H1 (cell line): ENCODE results near the gene NOP9. TPM values are rescaled to one million over a fixed set of nuclear protein-coding genes. Genes with fewer than 3 reads are reported as not detected.

Source experiments
- CTCF ChIA-PET: fragments of 300-600 bp; sonication (Branson Sonifier 250); formaldehyde crosslinking; loops from one replicate; lab custom pipeline; 2021; ENCODE audit not compliant: partially characterized antibody; lab: Charles Lee
- POLR2A ChIA-PET: fragments of 300-600 bp; sonication (Branson Sonifier 250); formaldehyde crosslinking; loops from one replicate; lab custom pipeline; 2021; ENCODE audit warnings: inconsistent platforms; ENCODE audit not compliant: partially characterized antibody; lab: Charles Lee
- DNase-seq, 2 experiments: peaks; one replicate each; pipeline versions ENCODE4 v3.0.0 to v3.0.0-alpha.2; 2010 to 2022; ENCODE audit warnings: low spot score in 2 of 2, low read depth in 1 of 2, mixed read lengths in 1 of 2
- FAIRE-seq: peaks from 2 replicates; lab custom pipeline; 2011; peaks lifted over from hg19 to GRCh38; lab: Jason Lieb, UNC
- H2AFZ ChIP-seq: 2 replicates; pipeline ENCODE4 v1.8.1; 2012; ENCODE audit warnings: low read length, inconsistent platforms
- H2AK5ac ChIP-seq: 2 replicates; pipeline ENCODE4 v1.6.1; 2013; ENCODE audit warnings: low read depth, low read length
- H2BK120ac ChIP-seq: replicated peaks from 2 replicates; pipeline ENCODE3; 2013; ENCODE audit warnings: low read depth, low read length, inconsistent platforms
- H2BK12ac ChIP-seq: 2 replicates; pipeline ENCODE4 v1.6.1; 2013; ENCODE audit warnings: low read depth, low read length
- H2BK15ac ChIP-seq: 2 replicates; pipeline ENCODE4 v1.6.1; 2013; ENCODE audit warnings: low read length
- H2BK20ac ChIP-seq: 2 replicates; pipeline ENCODE4 v1.6.1; 2013; ENCODE audit warnings: low read length
- H2BK5ac ChIP-seq: 2 replicates; pipeline ENCODE4 v1.6.1; 2013; ENCODE audit warnings: low read depth, low read length
- H3K14ac ChIP-seq: 2 replicates; pipeline ENCODE4 v1.6.1; 2013; ENCODE audit warnings: inconsistent platforms; ENCODE audit not compliant: insufficient read length
- H3K18ac ChIP-seq: 2 replicates; pipeline ENCODE4 v1.6.1; 2013; ENCODE audit warnings: low read length; ENCODE audit errors: extremely low read depth
- H3K23ac ChIP-seq: 2 replicates; pipeline ENCODE4 v1.6.1; 2013; ENCODE audit warnings: inconsistent platforms; ENCODE audit not compliant: insufficient read length
- H3K23me2 ChIP-seq: 2 replicates; pipeline ENCODE4 v1.6.1; 2013; ENCODE audit warnings: low read depth, low read length
- H3K27ac ChIP-seq: 2 replicates; pipeline ENCODE4 v1.6.1; 2011; ENCODE audit warnings: low read depth, low read length, inconsistent platforms
- H3K27me3 ChIP-seq, 4 experiments: replicated peaks in 1 of 4; 1 replicate in 1 of 4; 2 replicates in 3 of 4; pipeline versions ENCODE4 v1.6.1 to v1.8.1; 2011 to 2013; ENCODE audit warnings: low read length in 3 of 4, mild to moderate bottlenecking in 3 of 4, inconsistent platforms in 2 of 4, mixed read lengths in 2 of 4, moderate library complexity in 1 of 4; ENCODE audit not compliant: control insufficient read depth in 3 of 4, insufficient read depth in 3 of 4; ENCODE audit errors: extremely low read depth in 1 of 4
- H3K36me3 ChIP-seq, 4 experiments: 2 replicates each; pipeline versions ENCODE4 v1.6.1 to v1.8.1; 2011 to 2013; ENCODE audit warnings: mild to moderate bottlenecking in 4 of 4, low read length in 3 of 4, moderate library complexity in 2 of 4, control low read depth in 1 of 4, inconsistent platforms in 1 of 4; ENCODE audit not compliant: insufficient read depth in 4 of 4, control insufficient read depth in 2 of 4
- H3K4ac ChIP-seq: replicated peaks from 2 replicates; pipeline ENCODE3; 2013; ENCODE audit warnings: low read length, low read depth, mixed read lengths, inconsistent platforms; ENCODE audit not compliant: insufficient read length
- H3K4me1 ChIP-seq, 4 experiments: replicated peaks in 1 of 4; 1 replicate in 1 of 4; 2 replicates in 3 of 4; pipeline versions ENCODE4 v1.6.1 to v1.8.1; 2011 to 2013; ENCODE audit warnings: low read length in 3 of 4, inconsistent platforms in 2 of 4, mixed read lengths in 1 of 4; ENCODE audit not compliant: insufficient read depth in 4 of 4, control insufficient read depth in 3 of 4
- H3K4me2 ChIP-seq, 2 experiments: 2 replicates each; pipeline versions ENCODE4 v1.6.1 to v1.8.1; 2011 to 2013; ENCODE audit warnings: low read depth in 2 of 2, low read length in 2 of 2, control low read depth in 1 of 2, inconsistent platforms in 1 of 2, mild to moderate bottlenecking in 1 of 2; ENCODE audit not compliant: insufficient read depth in 1 of 2
- H3K4me3 ChIP-seq, 4 experiments: fragments of 200-600, 300-600 bp in 1 of 4; sonication (generic), shearing (Covaris generic), sonication (Bioruptor Twin) in 1 of 4; 2 replicates each; pipeline versions ENCODE4 v1.5.1 to v1.8.1; 2011 to 2016; ENCODE audit warnings: low read length in 4 of 4, low read depth in 3 of 4, control low read depth in 2 of 4, inconsistent platforms in 2 of 4, mild to moderate bottlenecking in 2 of 4, mixed read lengths in 1 of 4, moderate library complexity in 1 of 4; ENCODE audit not compliant: insufficient read depth in 2 of 4; ENCODE audit errors: extremely low read depth in 1 of 4
- H3K56ac ChIP-seq: replicated peaks from 2 replicates; pipeline ENCODE3; 2013; ENCODE audit warnings: low read depth, mild to moderate bottlenecking, mixed read lengths, low read length, inconsistent platforms; ENCODE audit not compliant: insufficient read length
- H3K79me1 ChIP-seq: 2 replicates; pipeline ENCODE4 v1.6.1; 2013; ENCODE audit warnings: low read depth, low read length, control low read depth
- H3K79me2 ChIP-seq, 2 experiments: 2 replicates each; pipeline versions ENCODE4 v1.6.1 to v1.8.1; 2012 to 2013; ENCODE audit warnings: low read length in 2 of 2, mild to moderate bottlenecking in 2 of 2, inconsistent platforms in 1 of 2; ENCODE audit not compliant: insufficient read depth in 2 of 2, control insufficient read depth in 1 of 2
- H3K9ac ChIP-seq, 4 experiments: replicated peaks in 1 of 4; 1 replicate in 1 of 4; 2 replicates in 3 of 4; pipeline versions ENCODE4 v1.6.1 to v1.8.1; 2011 to 2013; ENCODE audit warnings: low read depth in 3 of 4, low read length in 3 of 4, control low read depth in 2 of 4, mild to moderate bottlenecking in 2 of 4, moderate library complexity in 2 of 4, inconsistent platforms in 1 of 4; ENCODE audit errors: extremely low read depth in 1 of 4
- H3K9me3 ChIP-seq, 2 experiments: 2 replicates each; pipeline versions ENCODE4 v1.6.1 to v1.8.1; 2012 to 2013; ENCODE audit warnings: mild to moderate bottlenecking in 2 of 2, moderate library complexity in 2 of 2, control low read depth in 1 of 2, inconsistent platforms in 1 of 2, low read depth in 1 of 2, low read length in 1 of 2, mixed read lengths in 1 of 2; ENCODE audit not compliant: insufficient read depth in 2 of 2
- H4K20me1 ChIP-seq, 2 experiments: replicated peaks in 1 of 2; 2 replicates each; pipeline versions ENCODE3 to v1.8.1; 2011 to 2013; ENCODE audit warnings: inconsistent platforms in 2 of 2, low read length in 2 of 2, mild to moderate bottlenecking in 1 of 2; ENCODE audit not compliant: insufficient read depth in 2 of 2, control insufficient read depth in 1 of 2
- H4K5ac ChIP-seq: 2 replicates; pipeline ENCODE4 v1.6.1; 2013; ENCODE audit warnings: low read length, low read depth, mixed read lengths, inconsistent platforms; ENCODE audit not compliant: insufficient read length
- H4K8ac ChIP-seq: 2 replicates; pipeline ENCODE4 v1.8.0; 2013; ENCODE audit warnings: mild to moderate bottlenecking, moderate library complexity, low read length, inconsistent platforms; ENCODE audit not compliant: insufficient read depth; ENCODE audit errors: extremely low read depth
- H4K91ac ChIP-seq: replicated peaks from 2 replicates; pipeline ENCODE3; 2013; ENCODE audit warnings: low read length, mixed read lengths, inconsistent platforms; ENCODE audit not compliant: insufficient read length
- CEBPB ChIP-seq: IDR thresholded peaks from 2 replicates; pipeline ENCODE4 v1.6.1; 2012; ENCODE audit warnings: low read depth, low read length
- NRF1 ChIP-seq: IDR thresholded peaks from 2 replicates; pipeline ENCODE4 v1.6.1; 2011; ENCODE audit warnings: mild to moderate bottlenecking, low read depth, low read length, improper control_type of control experiment
- SUZ12 ChIP-seq: fragments of 200-600 bp; sonication (generic); IDR thresholded peaks from 2 replicates; pipeline ENCODE4 v1.6.1; 2012; ENCODE audit warnings: mild to moderate bottlenecking, inconsistent platforms, low read length, moderate library complexity, mixed read lengths
- TCF12 ChIP-seq: IDR thresholded peaks from 2 replicates; pipeline ENCODE4 v1.6.1; 2011; ENCODE audit warnings: low read depth, mild to moderate bottlenecking, low read length
- YY1 ChIP-seq: IDR thresholded peaks from 2 replicates; pipeline ENCODE4 v1.6.1; 2011; ENCODE audit warnings: low read depth, mild to moderate bottlenecking, low read length
- WGBS, 2 experiments: shearing (Covaris generic) in 1 of 2; methylation state at CpG; one replicate each; pipeline versions ENCODE4 v1.1.6 to v1.1.7; 2013 to 2015; ENCODE audit warnings: low lambda C conversion rate in 2 of 2, mixed read lengths in 2 of 2, inconsistent platforms in 1 of 2, low coverage in 1 of 2, missing lambda C conversion rate in 1 of 2; ENCODE audit not compliant: insufficient replicate concordance in 2 of 2, insufficient coverage in 1 of 2, insufficient read length in 1 of 2; ENCODE audit errors: extremely low coverage in 1 of 2, missing lambda C conversion rate in 1 of 2; 5-methylcytosine and 5-hydroxymethylcytosine counted together
- polyA plus RNA-seq, 7 experiments: library from polyadenylated mRNA; depleted of rRNA in 3 of 7; stranded (reverse) in 5 of 7; unstranded in 2 of 7; fragments of >200 nt in 5 of 7; fragments of 200-250 nt in 2 of 7; gene quantifications; 1 replicate in 5 of 7; 2 replicates in 1 of 7; 4 replicates in 1 of 7; pipeline versions ENCODE4 v1.2.1 to v1.2.3, GENCODE V29; 2011 to 2013; ENCODE audit warnings: missing spikeins in 2 of 7, mixed read lengths in 2 of 7
- total RNA-seq: library from RNA; stranded (reverse); fragmentation: NEBNext Ultra II Directional; extraction: Animal tissue kit (Norgen Biotek cat#: 25700); gene quantifications from 2 replicates; pipeline ENCODE4 v1.2.1, GENCODE V29; 2021
- TF ChIP-seq, protein P1 (sequence below): IDR thresholded peaks from 2 replicates; pipeline ENCODE4 v1.6.1; 2012; ENCODE audit warnings: inconsistent platforms

The NOP9 gene
- total and polyA plus RNA-seq, 2 of the 8 experiments (the other 6 are each of a cell fraction or from before 2014, with no cell fraction given) = 17.8 to 34.8 TPM

DNA sequence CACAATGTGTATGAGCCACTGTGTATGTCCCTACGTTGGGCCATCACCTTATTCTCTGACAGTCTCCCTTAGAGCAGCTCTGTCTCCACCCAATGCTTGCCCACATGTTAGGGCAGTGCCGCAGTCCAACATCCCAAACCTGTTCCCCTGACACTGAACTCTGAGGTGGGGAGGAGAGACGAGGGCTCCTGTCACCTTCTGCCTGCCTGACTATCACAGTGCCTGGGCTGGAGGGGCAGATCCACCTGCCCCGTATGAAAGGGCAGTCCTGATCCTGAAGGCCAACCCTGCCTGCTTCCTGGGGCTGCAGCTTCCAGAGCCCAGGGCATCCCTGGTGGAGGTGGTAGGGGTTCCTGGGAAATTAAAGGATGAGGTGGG is 38.9 kb upstream of the NOP9 start:
- FAIRE-seq (no peak), DNase-seq (no peak)
- Histone ChIP-seq H2AK5ac (no peak overlapping the region), H2BK120ac (no peak overlapping the region), H3K18ac (no peak overlapping the region), H3K27ac (no peak overlapping the region), H2AFZ (no peak overlapping the region), H3K9ac (no peak overlapping the region), H3K36me3 (no peaks in the 10 kb centered on the region), H2BK15ac (no peak overlapping the region), H3K79me1 (no peaks in the 10 kb centered on the region), H4K20me1 (peaks cover 0 to 2% of the 10 kb centered on the region in 2 experiments), H3K23me2 (no peaks in the 10 kb centered on the region), H2BK12ac (no peak overlapping the region), H3K4me1 (peaks cover 0 to 2% (median 0%) of the 10 kb centered on the region in 4 experiments; a peak in 1 of 7 replicates), H4K8ac (no peak overlapping the region), H4K5ac (no peak overlapping the region), H3K4me2 (no peak overlapping the region), H3K4me3 (no peak overlapping the region), H3K79me2 (no peaks in the 10 kb centered on the region), H3K56ac (no peak overlapping the region), H4K91ac (no peak overlapping the region), H2BK20ac (0 out of 2 replicates have a peak overlapping the region, but pooled peaks have one; percentile 15), H3K27me3 (no peaks in the 10 kb centered on the region; a peak in 1 of 7 replicates), H3K4ac (no peak overlapping the region), H3K23ac (no peak overlapping the region), H3K14ac (no peak overlapping the region)
- POLR2A ChIA-PET = interaction anchor here (0.9 to 3.9 kb wide), 3 partner anchors 10 to 14 kb away, joined by 5 to 14 read pairs (median 6); no protein-coding TSS in a partner anchor
- 89% methylated on average over 4 of the region's 4 CpGs; no CpG with 5 or more reads in 1 of the 2 experiments for WGBS, 2 experiments
- CTCF ChIA-PET = interaction anchor here (0.6 to 3.6 kb wide), 4 partner anchors 11 to 124 kb away, joined by 3 to 13 read pairs (median 9); partner anchors contain the start of genes CIDEB, RABGGTA and TINF2
- TF ChIP-seq YY1 (no peak), CEBPB (no peak), SUZ12 (no peak), TCF12 (no peak), NRF1 (no peak)
- TF ChIP-seq, protein P1, sequence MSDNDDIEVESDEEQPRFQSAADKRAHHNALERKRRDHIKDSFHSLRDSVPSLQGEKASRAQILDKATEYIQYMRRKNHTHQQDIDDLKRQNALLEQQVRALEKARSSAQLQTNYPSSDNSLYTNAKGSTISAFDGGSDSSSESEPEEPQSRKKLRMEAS = no peak
- TF ChIP-seq, all 59 proteins: peak for 0
- Histone ChIP-seq H2BK5ac (no peak overlapping the region; the same call in 1 of the 2 replicates), H3K9me3 (no peaks in the 10 kb centered on the region)
